GM19239 (cell line): ENCODE data around the gene TEX14.
"Not testable (repeated sequence)": the region's sequence is repeated elsewhere in the genome, so short reads cannot be mapped to it uniquely, and the experiment has no call there.

ENCODE experiments used
- DNase-seq: peaks from one replicate; pipeline ENCODE4 v3.0.0; 2011; ENCODE audit warnings: low spot score; ENCODE audit not compliant: insufficient read length
- FAIRE-seq: peaks from 2 replicates; lab custom pipeline; 2011; peaks lifted over from hg19 to GRCh38; lab: Jason Lieb, UNC

TEX14 gene

GRCh38 chr17:58615768-58616659 lies 75.8 kb downstream of the TEX14 start:
- DNase-seq (peak; percentile 28), FAIRE-seq (peak; percentile 89)

GRCh38 chr17:58614859-58615459 lies 76.9 kb downstream of the TEX14 start:
- DNase-seq (no peak), FAIRE-seq (peak; percentile 60)

GRCh38 chr17:58611331-58611730 lies 80.5 kb downstream of the TEX14 start:
- no peak for FAIRE-seq
- DNase-seq, result no peak

GRCh38 chr17:58606934-58607333 lies 84.9 kb downstream of the TEX14 start:
- no peak for DNase-seq
- no peak for FAIRE-seq

- FAIRE-seq (no peak), DNase-seq (no peak)
Measured at GRCh38 chr17:58605986-58606385, 85.9 kb downstream of the TEX14 start.

- FAIRE-seq, result peak; percentile 40
- DNase-seq, result no peak
Measured at GRCh38 chr17:58605470-58605869, 86.4 kb downstream of the TEX14 start.

GRCh38 chr17:58601976-58602375 lies 89.9 kb downstream of the TEX14 start:
- FAIRE-seq (no peak), DNase-seq (no peak)

- no peak for FAIRE-seq
- no peak for DNase-seq
Measured at GRCh38 chr17:58597371-58597770, 94.5 kb downstream of the TEX14 start.

- DNase-seq, result no peak
- FAIRE-seq, result no peak
Measured at GRCh38 chr17:58595194-58595792, 96.6 kb downstream of the TEX14 start.

- no peak for DNase-seq
- FAIRE-seq, result no peak
Measured at GRCh38 chr17:58593123-58593522, 98.7 kb downstream of the TEX14 start.

GRCh38 chr17:58591455-58591854 lies 100.4 kb downstream of the TEX14 start:
- no peak for FAIRE-seq

GRCh38 chr17:58590377-58590776 lies 101.5 kb downstream of the TEX14 start:
- no peak for DNase-seq
- no peak for FAIRE-seq

More at GRCh38 chr17:58591455-58591854, 100.4 kb downstream of the TEX14 start:
- DNase-seq, result no peak

- DNase-seq (peak; percentile 65), FAIRE-seq (peak; percentile 87)
Measured at GRCh38 chr17:58587713-58588117, 104.1 kb downstream of the TEX14 start.

- DNase-seq, result no peak
- FAIRE-seq, result no peak
Measured at GRCh38 chr17:58586009-58586644, 105.7 kb downstream of the TEX14 start.

- FAIRE-seq, result no peak
- DNase-seq, result no peak
Measured at GRCh38 chr17:58585554-58585953, 106.3 kb downstream of the TEX14 start.

GRCh38 chr17:58583486-58583885 lies 108.4 kb downstream of the TEX14 start:
- no peak for DNase-seq
- FAIRE-seq, result no peak

- FAIRE-seq, DNase-seq: not testable (repeated sequence)
Measured at GRCh38 chr17:58582718-58583117, 109.1 kb downstream of the TEX14 start.

- FAIRE-seq (no peak), DNase-seq (no peak)
Measured at GRCh38 chr17:58580671-58581070, 111.2 kb downstream of the TEX14 start.

- FAIRE-seq (peak; percentile 93), DNase-seq (peak; percentile 28)
Measured at GRCh38 chr17:58577696-58578095, 114.1 kb downstream of the TEX14 start.

GRCh38 chr17:58576679-58577367 lies 115.0 kb downstream of the TEX14 start:
- peak; percentile 57 for FAIRE-seq
- no peak for DNase-seq
